ENCODE data around the gene RAD52. TPM values are rescaled to one million over a fixed set of nuclear protein-coding genes. Genes with fewer than 3 reads are reported as not detected.
A peak's percentile ranks its signal among the peaks of the same experiment; 100 is the strongest.

Gene RAD52
- 10 to 100 TPM; 20.9 to 26.3 TPM for total RNA-seq
- long read RNA-seq, partial matches to known transcripts = 1 of 3 reads
- long read RNA-seq, other reads (novel, unspliced or antisense) = 0 of 3 reads

DNA sequence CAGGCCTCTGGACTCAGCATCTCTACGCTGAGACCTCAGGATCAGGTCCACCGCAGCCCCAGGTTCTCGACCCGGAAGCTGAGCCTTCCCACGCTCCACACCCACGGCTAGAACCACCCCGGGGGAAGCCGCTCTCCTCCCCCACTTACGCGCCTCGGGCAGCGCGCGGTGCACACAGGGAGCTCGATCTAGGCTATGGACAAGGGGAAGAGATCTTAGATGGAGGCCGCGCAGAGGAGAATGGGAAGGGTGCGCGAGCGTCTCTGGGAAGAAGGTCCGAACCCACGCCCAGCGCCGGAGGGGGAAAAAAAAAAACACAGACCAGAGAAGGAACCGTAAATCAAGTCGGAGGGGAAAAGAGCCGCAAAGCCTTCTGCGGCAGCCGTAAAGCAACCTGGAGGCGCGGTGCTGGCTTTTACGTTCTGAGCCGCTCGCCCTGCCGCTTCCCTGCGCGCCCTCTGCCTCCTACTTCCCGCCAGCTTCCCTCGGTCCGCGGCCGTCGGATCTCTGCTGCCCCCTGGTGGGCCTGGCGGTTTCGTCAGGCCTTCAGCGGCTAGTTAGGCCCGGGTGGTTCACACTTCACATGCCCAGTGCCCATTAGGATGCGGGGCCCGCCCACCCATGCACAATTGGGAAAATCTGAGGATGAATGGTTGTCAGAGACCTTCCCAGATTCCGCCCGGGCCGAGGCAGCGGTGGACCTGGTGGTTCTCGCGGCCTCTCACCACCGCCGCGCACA lies at the start of gene RAD52:
TSS of gene RAD52 (minus strand) at position 242 of the 739 bp plus-strand sequence. CDS start 16,636 bp downstream, outside the sequence.
- ATAC-seq (peak; percentile 90), DNase-seq (peak; percentile 98)
- intact Hi-C loops (cut with DNase I, micrococcal nuclease) = no loop called here

DNA sequence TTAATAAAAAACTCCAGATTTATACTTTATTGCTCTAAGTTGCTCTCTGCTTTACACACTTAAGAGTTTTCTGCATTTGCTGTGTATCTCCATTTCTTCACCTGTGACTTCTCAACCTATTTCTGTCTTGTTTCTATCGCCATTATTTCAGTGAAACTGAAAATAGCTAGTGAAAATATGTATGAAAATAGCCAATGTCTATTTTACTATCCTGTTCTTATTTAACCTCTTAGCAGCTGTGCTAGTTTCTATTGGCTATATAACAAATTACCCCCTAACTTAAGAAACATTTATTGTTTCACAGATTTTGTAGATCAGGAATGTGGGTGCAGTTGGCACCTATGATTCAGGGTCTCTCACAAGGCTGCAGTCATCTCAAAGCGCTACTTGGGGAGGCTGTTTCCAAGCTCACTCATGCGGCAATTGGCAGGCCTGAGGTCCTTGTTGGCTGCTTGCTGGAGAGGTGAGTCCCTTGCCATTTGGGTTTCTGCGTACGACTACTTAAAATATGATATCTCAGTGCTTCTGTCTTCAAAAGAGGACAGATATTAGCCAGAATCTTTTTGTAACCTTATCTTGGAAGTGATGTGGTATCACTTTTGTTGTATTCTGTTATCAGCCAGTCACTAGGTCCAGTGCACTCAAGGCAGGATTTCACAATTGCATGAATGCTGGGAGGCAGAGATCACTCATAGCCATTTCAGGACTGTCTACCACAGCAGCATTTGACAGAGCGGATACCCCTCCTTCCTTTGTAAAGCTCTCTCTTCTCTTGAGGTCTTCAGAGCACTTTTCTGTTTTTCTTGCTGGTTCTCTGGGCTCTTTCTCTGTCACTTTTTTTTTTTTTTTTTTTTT lies 48.8 kb upstream of the RAD52 start:
- DNase-seq = no peak
- intact Hi-C loops (cut with DNase I, micrococcal nuclease) = no loop called here
- no peak for ATAC-seq

DNA sequence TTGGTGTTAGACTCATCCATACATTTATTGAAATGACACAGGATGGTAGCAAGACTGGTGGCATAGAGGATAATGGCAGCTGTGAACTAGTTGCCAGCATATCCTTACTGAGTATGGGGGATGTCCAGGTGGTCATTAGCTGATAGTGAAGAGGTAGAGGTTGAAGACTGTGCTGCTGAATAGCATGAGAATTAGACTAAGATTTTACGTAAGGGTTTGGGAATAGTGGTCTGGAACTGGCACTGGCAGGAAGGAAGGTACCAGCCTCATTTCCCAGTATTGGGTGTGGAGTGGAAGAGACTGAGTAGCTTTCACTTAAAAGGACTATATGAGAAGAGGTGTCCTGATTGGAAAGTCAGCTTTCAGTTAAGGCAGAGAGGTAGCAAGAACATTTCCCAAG lies 48.0 kb upstream of the RAD52 start:
- DNase-seq = no peak
- intact Hi-C loops (cut with DNase I, micrococcal nuclease) = no loop called here
- ATAC-seq = no peak

- intact Hi-C loops (cut with DNase I, micrococcal nuclease) = no loop called here
- no peak for DNase-seq
- no peak for ATAC-seq
Observed at GRCh38 chr12:996881-997280, 47.4 kb upstream of the RAD52 start.

DNA sequence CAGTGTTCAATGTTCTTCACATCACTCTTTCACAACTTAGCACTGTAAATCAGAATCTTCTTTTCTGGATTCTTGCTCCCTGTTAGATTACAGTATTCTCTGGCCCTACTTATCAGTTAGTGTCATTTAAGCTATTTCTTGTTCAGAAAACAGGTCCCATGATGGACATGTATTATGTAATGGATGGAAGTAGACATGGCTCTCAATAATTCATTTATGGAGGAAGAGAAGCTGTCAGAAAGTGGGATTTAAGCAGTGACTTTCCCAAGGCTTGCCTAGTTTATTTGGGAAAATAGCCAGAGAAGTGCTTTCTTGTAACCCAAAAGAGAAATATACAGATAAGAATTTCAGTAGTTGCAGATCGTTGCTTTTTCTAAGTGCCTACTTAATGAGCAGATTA lies 43.2 kb upstream of the RAD52 start:
- ATAC-seq (no peak), DNase-seq (no peak)
- intact Hi-C loops (cut with DNase I, micrococcal nuclease) = no loop called here

DNA sequence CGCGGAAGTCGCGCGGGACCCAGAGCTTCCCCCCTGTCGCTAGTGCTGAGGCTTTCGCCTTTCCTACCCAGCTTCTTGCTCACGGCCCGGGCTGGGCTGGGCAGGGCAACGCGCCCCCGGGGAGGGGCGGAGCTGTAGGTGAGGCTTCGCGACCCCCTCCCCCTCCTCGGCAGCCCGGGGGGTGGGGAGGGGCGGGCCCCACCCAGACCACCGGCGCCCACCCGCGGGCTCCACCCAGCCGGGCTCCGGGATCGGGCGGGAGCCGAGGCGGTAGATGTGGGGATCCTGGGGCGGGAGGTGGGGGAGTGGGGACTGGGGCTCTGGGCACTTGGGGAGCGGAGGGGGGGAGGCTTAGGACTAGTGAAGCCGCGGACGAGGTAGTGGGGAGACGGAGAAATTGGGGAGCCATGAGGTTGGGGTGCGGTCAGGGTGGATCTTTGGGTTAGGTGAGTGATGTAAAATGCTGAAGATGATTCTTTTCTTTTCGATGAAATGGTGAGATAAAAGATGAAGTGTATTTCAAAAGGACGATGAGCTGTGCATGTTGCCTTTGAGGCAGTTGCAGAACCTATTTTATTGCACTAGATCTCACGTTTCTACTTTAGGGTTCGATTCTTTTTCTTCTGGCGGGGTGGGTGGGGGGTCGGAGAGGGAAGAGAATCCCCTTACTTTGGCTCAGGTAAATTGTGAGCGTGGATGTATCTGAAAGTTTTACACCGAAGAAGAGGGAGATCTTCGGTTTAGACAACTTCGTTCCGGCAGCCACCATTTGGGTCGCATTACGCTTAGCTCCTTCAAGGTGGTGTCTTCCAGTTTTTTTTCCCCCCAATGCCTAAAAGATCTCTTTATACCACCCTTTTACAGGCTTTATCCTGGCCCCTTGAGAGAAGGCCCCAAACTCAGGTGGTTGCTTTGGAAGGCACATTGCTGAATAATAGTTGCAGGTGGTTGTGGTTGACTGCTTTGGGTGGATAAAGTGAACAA lies 42.1 kb upstream of the RAD52 start:
- DNase-seq (peak in 1 of 2 donors; percentile 38), ATAC-seq (peak; percentile 37)
- intact Hi-C loops (cut with DNase I, micrococcal nuclease) = no loop called here

- peak; percentile 87 to 89 for DNase-seq
- ATAC-seq = peak; percentile 94
- intact Hi-C loops (cut with DNase I, micrococcal nuclease) = no loop called here
Observed at GRCh38 chr12:990661-991349, 41.3 kb upstream of the RAD52 start, which contains the start of gene ERC1. Gene ERC1, plus strand, starts transcription at chr12:991223. Its CDS starts 36,681 bp downstream, at chr12:1027904.

DNA sequence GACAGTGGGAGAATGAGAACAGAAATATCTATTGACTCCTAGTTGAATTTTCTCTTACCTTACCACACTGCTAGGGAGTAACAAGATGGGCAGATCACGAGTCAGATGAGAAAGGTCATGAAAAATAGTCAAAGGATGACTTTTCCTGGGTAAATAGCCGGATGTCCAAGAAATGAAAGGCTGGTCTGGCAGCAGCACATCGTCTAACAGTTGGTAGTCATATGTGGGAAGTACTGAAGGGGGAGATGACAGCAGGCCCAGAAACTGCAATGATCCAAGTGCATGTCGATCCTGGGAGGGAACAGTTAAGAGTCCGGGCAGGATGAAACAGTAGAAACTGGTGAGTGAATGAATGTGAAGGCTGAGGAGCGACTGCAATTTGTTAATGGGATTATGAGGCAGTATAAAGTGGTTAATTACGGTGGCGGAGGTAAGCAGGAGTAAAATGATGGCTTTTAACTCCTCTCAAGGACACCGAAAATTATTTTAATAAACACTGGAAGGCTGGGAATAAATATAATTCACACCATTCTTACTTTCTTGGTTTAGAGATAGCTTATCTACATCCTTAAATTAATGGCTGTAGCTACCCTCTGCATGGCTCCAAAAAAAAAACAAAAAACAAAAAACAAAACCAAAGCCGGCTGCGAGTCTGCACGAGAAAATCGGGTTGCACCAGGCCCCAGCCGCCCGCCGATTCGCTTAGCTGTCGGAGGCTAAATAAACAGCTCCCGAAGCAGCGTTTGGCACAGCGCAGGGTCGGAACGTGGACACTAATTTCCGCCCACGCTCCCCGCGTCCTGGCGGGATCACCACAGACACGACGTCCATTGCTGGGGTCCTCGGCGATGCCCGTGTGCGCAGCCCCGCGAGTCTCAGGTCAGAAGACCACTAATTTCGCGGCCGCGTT lies 40.5 kb upstream of the RAD52 start:
- intact Hi-C loops (cut with DNase I, micrococcal nuclease) = no loop called here

GRCh38 chr12:989051-989450 lies 39.6 kb upstream of the RAD52 start:
- ATAC-seq (no peak), DNase-seq (no peak)

More for the DNA sequence above, 40.5 kb upstream of the RAD52 start:
- DNase-seq = peak; percentile 64 to 80
- ATAC-seq = peak; percentile 56

GRCh38 chr12:988646-989045 lies 39.2 kb upstream of the RAD52 start:
- DNase-seq (no peak), ATAC-seq (no peak)
- intact Hi-C loops (cut with DNase I, micrococcal nuclease) = no loop called here

More at GRCh38 chr12:989051-989450, 39.6 kb upstream of the RAD52 start:
- intact Hi-C loops (cut with DNase I, micrococcal nuclease) = no loop called here

- DNase-seq = no peak
- intact Hi-C loops (cut with DNase I, micrococcal nuclease) = no loop called here
- no peak for ATAC-seq
Observed at GRCh38 chr12:981961-982360, 32.5 kb upstream of the RAD52 start.

- intact Hi-C loops (cut with DNase I, micrococcal nuclease) = no loop called here
- DNase-seq = no peak
- no peak for ATAC-seq
Observed at GRCh38 chr12:981176-981828, 31.8 kb upstream of the RAD52 start.

DNA sequence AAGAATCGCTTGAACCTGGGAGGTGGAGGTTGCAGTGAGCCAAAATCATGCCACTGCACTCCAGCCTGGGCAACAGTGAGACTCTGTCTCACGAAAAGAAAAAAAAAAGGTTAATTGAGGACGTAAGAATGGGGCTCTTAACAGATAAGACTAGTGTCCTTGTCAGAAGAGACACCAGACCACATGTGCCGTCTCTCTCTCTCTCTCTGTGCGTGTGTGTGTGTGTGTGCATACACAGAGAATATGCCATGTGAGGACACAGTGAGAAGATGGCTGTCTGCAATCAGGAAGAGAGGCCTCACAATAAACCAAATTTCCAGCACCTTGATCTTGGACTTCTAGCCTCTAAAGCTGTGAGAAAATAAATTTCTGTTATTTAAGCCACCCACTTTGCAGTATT lies 29.9 kb upstream of the RAD52 start:
- DNase-seq (no peak), ATAC-seq (no peak)
- intact Hi-C loops (cut with DNase I, micrococcal nuclease) = no loop called here

- DNase-seq (no peak), ATAC-seq (no peak)
- intact Hi-C loops (cut with DNase I, micrococcal nuclease) = no loop called here
Observed at GRCh38 chr12:977156-977555, 27.7 kb upstream of the RAD52 start.

DNA sequence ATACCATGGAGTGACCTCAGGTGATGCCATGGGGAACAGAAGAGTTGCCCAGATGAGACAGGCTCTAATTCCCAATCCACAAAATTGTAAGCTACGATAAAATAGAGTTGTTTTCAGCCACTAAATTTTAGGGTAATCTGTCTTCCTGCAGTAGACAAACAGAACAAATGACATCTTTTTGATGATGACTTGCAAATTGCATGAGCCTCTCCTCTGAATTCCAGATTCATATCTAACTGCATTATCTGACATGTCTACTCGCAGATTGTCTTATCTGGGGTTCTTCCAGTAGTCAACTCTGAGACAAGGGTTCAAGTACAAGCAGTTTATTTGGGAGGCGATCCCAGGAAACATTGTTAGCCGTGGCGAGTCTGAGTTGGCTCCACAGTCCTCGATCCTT lies 27.1 kb upstream of the RAD52 start:
- DNase-seq = no peak
- no peak for ATAC-seq
- intact Hi-C loops (cut with DNase I, micrococcal nuclease) = no loop called here

DNA sequence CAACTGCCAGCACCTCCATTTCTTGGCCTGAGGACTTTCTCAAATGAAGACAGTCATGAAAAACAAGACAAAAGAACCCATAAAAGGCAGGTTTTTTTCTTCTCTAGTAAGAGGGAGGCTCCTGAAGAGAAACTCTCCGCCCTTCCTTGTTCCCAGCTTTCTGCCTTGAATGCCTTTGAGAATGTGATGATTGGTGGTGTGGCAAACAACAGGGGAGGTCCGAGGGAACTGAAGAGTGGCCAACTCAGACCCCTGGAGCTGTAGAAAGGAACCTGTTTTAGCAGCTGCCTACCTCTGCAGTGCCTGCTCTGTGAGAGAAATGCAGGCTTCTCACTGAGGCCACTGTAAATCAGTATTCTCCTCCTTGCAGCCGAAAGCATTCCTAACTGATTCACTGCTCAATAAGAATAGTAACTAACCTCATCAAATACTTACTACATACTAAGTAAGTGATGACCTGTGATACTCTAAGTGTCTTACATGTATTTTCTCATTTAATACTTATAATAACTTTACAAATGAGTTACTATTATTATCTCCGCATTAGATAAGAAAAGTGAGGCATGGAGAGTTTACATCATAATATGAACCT lies 24.9 kb upstream of the RAD52 start:
- DNase-seq (no peak), ATAC-seq (no peak)
- intact Hi-C loops (cut with DNase I, micrococcal nuclease) = no loop called here

Data from left colon (tissue), 2 donors.